GM12878 (cell line): ENCODE measurements around the gene SPCS1. TPM values are rescaled to one million over a fixed set of nuclear protein-coding genes. Genes with fewer than 3 reads are reported as not detected.

Experiments
- ATF2 ChIP-seq: IDR thresholded peaks from 2 replicates; pipeline ENCODE4 v1.6.1; 2012; ENCODE audit warnings: low read length, inconsistent platforms
- BHLHE40 ChIP-seq, 2 experiments: fragments of 450-650 bp in 1 of 2; IDR thresholded peaks; 2 replicates each; pipeline ENCODE4 v1.6.1; 2011 to 2017; ENCODE audit warnings: low read depth in 2 of 2, borderline replicate concordance in 1 of 2, improper control_type of control experiment in 1 of 2, low read length in 1 of 2, mild to moderate bottlenecking in 1 of 2
- CHD1 ChIP-seq: IDR thresholded peaks from 2 replicates; pipeline ENCODE4 v1.6.1; 2012; ENCODE audit warnings: low read depth, low read length, improper control_type of control experiment
- EED ChIP-seq: sonication (generic); IDR thresholded peaks from 2 replicates; pipeline ENCODE4 v1.6.1; 2016; ENCODE audit warnings: antibody characterized with exemption, low read depth
- FOS ChIP-seq: IDR thresholded peaks from 3 replicates; pipeline ENCODE4 v1.6.1; 2011; ENCODE audit warnings: borderline replicate concordance; ENCODE audit not compliant: insufficient read length; ENCODE audit errors: extremely low read depth
- FOXM1 ChIP-seq: IDR thresholded peaks from 2 replicates; pipeline ENCODE4 v1.6.1; 2012; ENCODE audit warnings: low read depth, mild to moderate bottlenecking, inconsistent platforms, low read length, moderate library complexity
- IKZF1 ChIP-seq: fragments of 450-650 bp; conservative IDR thresholded peaks from 2 replicates; pipeline ENCODE4 v1.6.1; 2017; ENCODE audit warnings: antibody characterized with exemption, mild to moderate bottlenecking
- JUNB ChIP-seq: IDR thresholded peaks from 2 replicates; pipeline ENCODE4 v1.6.1; 2016; ENCODE audit warnings: antibody characterized with exemption, mild to moderate bottlenecking
- PAX5 ChIP-seq: IDR thresholded peaks from 2 replicates; pipeline ENCODE4 v1.6.1; 2011; ENCODE audit warnings: low read depth, low read length, borderline replicate concordance
- PKNOX1 ChIP-seq: fragments of 450-650 bp; IDR thresholded peaks from 2 replicates; pipeline ENCODE4 v1.6.1; 2016; ENCODE audit warnings: mild to moderate bottlenecking
- PRDM15 ChIP-seq: fragments of 450-650 bp; formaldehyde crosslinking; IDR thresholded peaks from 2 replicates; pipeline ENCODE4 v1.4.0; 2020; ENCODE audit warnings: mild to moderate bottlenecking, moderate library complexity
- RB1 ChIP-seq: fragments of 450-650 bp; formaldehyde crosslinking; IDR thresholded peaks from 2 replicates; pipeline ENCODE4 v1.6.1; 2017; ENCODE audit warnings: mild to moderate bottlenecking, borderline replicate concordance
- RBBP5 ChIP-seq: fragments of 200-600 bp; sonication (generic); conservative IDR thresholded peaks from 2 replicates; pipeline ENCODE4 v1.6.1; 2016
- RCOR1 ChIP-seq: conservative IDR thresholded peaks from 2 replicates; pipeline ENCODE4 v1.6.1; 2012; ENCODE audit warnings: low read depth, low read length, improper control_type of control experiment
- SMAD1 ChIP-seq: fragments of 450-650 bp; IDR thresholded peaks from 2 replicates; pipeline ENCODE4 v1.6.1; 2018; ENCODE audit warnings: mild to moderate bottlenecking, low read depth; ENCODE audit not compliant: partially characterized antibody
- SMAD5 ChIP-seq: IDR thresholded peaks from 2 replicates; pipeline ENCODE4 v1.6.1; 2016; ENCODE audit warnings: antibody characterized with exemption, low read depth
- SUZ12 ChIP-seq: fragments of 200-600 bp; sonication (generic); IDR thresholded peaks from one replicate; pipeline ENCODE4 v1.6.1; 2018; ENCODE audit warnings: antibody characterized with exemption, mild to moderate bottlenecking; ENCODE audit not compliant: unreplicated experiment
- TCF3 ChIP-seq: IDR thresholded peaks from 2 replicates; pipeline ENCODE4 v1.6.1; 2012; ENCODE audit warnings: low read depth, mild to moderate bottlenecking, low read length, borderline replicate concordance; ENCODE audit not compliant: insufficient read depth
- USF2 ChIP-seq: IDR thresholded peaks from 2 replicates; pipeline ENCODE4 v1.6.1; 2011; ENCODE audit warnings: low read depth, low read length, improper control_type of control experiment, borderline replicate concordance
- YY1 ChIP-seq: IDR thresholded peaks from 2 replicates; pipeline ENCODE4 v1.6.1; 2011; ENCODE audit warnings: low read depth, mild to moderate bottlenecking, low read length
- ZBED1 ChIP-seq: IDR thresholded peaks from 2 replicates; pipeline ENCODE4 v1.6.1; 2016; ENCODE audit warnings: borderline replicate concordance
- ZBTB33 ChIP-seq: fragments of 450-650 bp; IDR thresholded peaks from 2 replicates; pipeline ENCODE4 v1.6.1; 2017; ENCODE audit warnings: mild to moderate bottlenecking
- ZNF217 ChIP-seq: fragments of 450-650 bp; IDR thresholded peaks from 2 replicates; pipeline ENCODE4 v1.6.1; 2017; ENCODE audit warnings: antibody characterized with exemption, mild to moderate bottlenecking
- polyA plus RNA-seq, 11 experiments: library from polyadenylated mRNA; depleted of rRNA in 4 of 11; unstranded in 6 of 11; stranded (reverse) in 5 of 11; fragments of >200 nt; fragmentation: Nextera tagmentation in 4 of 11; fragmentation: Illumina TruSeq in 1 of 11; extraction: Ambion mirVana in 4 of 11; extraction: Trizol in 1 of 11; gene quantifications; 1 replicate in 1 of 11; 2 replicates in 10 of 11; pipeline versions ENCODE4 v1.2.1 to v1.2.3, GENCODE V29; 2011 to 2016; ENCODE audit warnings: inconsistent platforms in 2 of 11, missing spikeins in 2 of 11, low read depth in 1 of 11
- total RNA-seq, 4 experiments: library from RNA; depleted of rRNA in 3 of 4; stranded (reverse); fragments of >200 nt in 3 of 4; fragmentation: Illumina TruSeq in 1 of 4; extraction: Trizol in 1 of 4; gene quantifications; 2 replicates each; pipeline versions ENCODE4 v1.2.1 to v1.2.3, GENCODE V29; 2013 to 2021

The SPCS1 gene
- total and polyA plus RNA-seq, 10 of the 15 experiments (the other 5 are each of a cell fraction or from before 2014, with no cell fraction given): 107 to 994 (median 233) TPM

- TF ChIP-seq SMAD1: no peak
- no peak for TF ChIP-seq RCOR1
- no peak; the same call in 1 of the 2 replicates for TF ChIP-seq JUNB
- peak; percentile 40; the same call in 1 of the 2 replicates for TF ChIP-seq ZNF217
- 0 out of 2 replicates have a peak, but pooled peaks have one; percentile 14 for TF ChIP-seq YY1
- TF ChIP-seq PRDM15: no peak
- no peak for TF ChIP-seq CHD1
- no peak for TF ChIP-seq SMAD5
- no peak for TF ChIP-seq ZBTB33
- no peak for TF ChIP-seq ATF2
- peak in 1 of 2 experiments; percentile 18; a peak in 1 of 4 replicates for TF ChIP-seq BHLHE40 (IDR thresholded peaks at IDR 0.05; ENCODE audit: borderline replicate concordance in 1 of 2, low read depth in 2 of 2, low read length in 1 of 2)
- peak; percentile 61; the same call in 1 of the 2 replicates for TF ChIP-seq EED
- no peak; the same call in 1 of the 2 replicates for TF ChIP-seq FOXM1
- TF ChIP-seq FOS: no peak
- TF ChIP-seq PAX5: no peak
- no peak for TF ChIP-seq RB1
- TF ChIP-seq IKZF1: 0 out of 2 replicates have a peak, but pooled peaks have one; percentile 37
- TF ChIP-seq SUZ12: no peak
- no peak for TF ChIP-seq RBBP5
- TF ChIP-seq PKNOX1: peak; percentile 86
- no peak for TF ChIP-seq ZBED1
- no peak for TF ChIP-seq TCF3
- no peak for TF ChIP-seq USF2
Observed at GRCh38 chr3:52710512-52710911, 4.6 kb downstream of the SPCS1 start (continued).
